Measurements from ENCODE around the gene ZCCHC9.
"Not testable (repeated sequence)": the region's sequence is repeated elsewhere in the genome, so short reads cannot be mapped to it uniquely, and the experiment has no call there.

The ZCCHC9 gene

GRCh38 chr5:81308836-81309235, 7.4 kb downstream of the ZCCHC9 start:
- DNase-seq (ENCODE audit: low read depth), result no peak

- no peak for DNase-seq (ENCODE audit: low read depth)
Observed at GRCh38 chr5:81310402-81311063, 9.1 kb downstream of the ZCCHC9 start.

DNA sequence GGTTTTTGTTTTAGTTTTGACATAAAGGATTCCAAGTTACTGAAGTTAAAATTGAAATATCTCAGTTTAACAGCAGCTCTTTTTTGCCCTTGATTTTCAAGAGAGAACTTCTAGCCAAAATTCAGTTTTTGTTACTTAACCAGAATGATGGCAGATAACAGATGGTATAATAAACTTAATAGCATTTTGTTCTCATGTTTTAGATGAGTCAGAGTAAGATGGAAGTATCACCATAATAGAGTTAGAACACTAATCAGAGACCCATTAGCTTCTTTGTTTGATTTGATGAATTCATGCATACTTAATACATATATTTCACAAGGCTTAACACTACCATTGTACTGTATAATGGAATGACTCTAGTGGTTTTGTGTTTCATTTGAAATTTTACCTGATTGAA, 11.9 kb downstream of the ZCCHC9 start:
- DNase-seq (ENCODE audit: low read depth), result no peak

DNA sequence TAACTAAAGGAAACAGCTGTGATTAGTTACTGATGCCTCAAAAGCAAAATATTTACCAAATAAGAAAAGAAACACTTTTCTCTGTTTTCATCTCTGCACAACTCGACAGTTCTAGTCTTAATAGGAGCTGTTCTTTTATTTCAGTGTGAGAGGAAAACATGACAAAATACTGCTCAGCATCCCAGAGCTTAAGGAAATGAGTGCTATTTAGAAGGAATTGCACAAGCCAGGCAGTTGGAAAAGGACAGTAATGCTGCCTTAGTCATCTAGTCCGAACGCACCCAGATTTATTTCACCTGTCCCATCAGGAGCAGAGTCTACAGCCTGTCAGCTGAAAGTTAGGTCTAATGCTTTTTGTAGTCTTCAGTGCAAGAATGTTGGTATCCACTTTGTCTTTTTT, 12.3 kb downstream of the ZCCHC9 start:
- DNase-seq (ENCODE audit: low read depth), result no peak

DNA sequence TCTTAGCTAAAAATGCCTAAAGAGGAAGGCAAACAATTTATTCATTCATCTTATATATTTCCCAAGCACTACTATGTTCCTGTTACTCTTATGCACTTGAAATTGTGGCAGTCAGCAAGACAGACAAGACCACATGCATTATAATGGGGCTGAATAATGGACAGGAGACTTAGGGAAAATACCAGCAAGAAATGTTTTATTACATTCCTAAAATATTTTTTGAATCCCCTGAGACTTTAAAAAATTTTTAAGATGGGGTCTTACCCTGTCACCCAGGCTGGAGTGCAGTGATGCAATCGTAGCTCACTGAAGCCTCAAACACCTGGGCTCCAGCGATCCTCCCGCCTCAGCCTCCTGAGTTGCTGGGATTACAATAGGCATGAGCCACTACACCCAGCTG, 13.2 kb downstream of the ZCCHC9 start:
- no peak for DNase-seq (ENCODE audit: low read depth)

DNA sequence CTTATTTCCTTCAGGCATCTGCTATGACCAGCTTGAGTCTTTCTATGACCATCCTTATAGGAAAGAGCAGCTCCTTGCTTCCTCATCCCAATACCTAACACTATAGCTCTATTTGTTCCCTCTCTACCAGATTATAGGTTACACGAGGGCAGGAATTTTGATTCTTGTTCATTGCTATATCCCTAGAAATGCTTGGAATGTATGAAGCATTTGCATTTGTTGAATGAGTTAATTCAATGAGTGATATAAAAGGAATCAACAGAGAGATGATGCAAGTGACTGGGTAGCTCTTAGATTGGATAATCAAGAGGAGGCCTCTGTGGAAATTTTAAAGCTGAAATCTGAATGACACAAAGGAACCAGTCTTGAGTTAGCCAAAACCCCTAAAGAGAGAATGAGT, 13.9 kb downstream of the ZCCHC9 start:
- peak; percentile 85 for DNase-seq (ENCODE audit: low read depth)

DNA sequence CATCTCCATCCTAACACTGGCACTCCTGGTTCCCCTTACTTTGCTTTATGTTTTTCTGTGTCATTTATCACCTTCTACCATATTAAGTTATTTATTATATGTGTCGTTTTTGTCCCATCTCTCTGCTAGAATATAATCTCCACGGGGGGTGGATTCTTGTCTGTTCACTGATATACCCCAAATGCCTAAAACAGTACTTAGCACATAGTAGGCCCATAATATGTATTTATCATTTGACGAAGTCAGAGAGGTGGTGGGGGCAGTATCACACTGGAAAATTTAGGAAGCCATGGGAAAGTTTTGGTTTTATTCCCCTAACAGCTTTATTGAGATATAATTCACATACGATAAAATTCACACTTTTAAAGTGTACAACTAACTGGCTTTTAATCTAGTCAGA, 14.4 kb downstream of the ZCCHC9 start:
- DNase-seq (ENCODE audit: low read depth), result no peak

DNA sequence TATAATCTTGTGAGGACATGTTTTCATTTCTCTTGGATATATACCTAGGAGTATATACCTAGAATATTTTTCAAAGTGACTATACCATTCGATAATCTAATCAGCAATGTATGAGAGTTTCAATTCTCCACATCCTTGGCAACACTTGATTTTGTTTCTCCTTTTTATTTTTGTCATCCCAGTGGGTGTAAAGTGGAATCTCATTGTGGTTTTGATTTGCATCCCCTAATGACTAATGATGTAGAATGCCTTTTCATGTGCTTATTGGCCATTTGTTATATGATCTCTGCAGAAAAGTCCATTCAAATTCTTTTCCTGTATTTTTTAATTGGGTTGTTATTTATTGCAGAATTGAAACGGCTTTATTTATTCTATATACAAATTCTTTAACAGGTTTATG, 15.2 kb downstream of the ZCCHC9 start:
- no peak for DNase-seq (ENCODE audit: low read depth)

DNA sequence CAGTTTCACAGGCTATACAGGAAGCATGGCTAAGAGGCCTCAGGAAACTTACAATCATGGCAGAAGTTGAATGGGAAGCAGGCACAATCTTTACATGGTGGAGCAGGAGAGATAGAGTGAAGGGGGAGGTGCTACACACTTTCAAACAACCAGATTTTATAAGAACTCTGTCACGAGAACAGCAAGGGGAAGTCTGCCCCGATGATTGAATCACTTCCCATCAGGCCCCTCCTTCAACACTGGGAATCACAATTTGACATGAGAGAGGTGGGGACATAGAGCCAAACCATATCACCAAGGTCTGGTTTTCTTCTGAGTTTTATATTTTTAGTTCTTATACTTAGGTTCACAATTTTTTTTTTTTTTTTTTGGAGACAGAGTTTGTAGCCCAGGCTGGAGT, 16.1 kb downstream of the ZCCHC9 start:
- no peak for DNase-seq (ENCODE audit: low read depth)

DNA sequence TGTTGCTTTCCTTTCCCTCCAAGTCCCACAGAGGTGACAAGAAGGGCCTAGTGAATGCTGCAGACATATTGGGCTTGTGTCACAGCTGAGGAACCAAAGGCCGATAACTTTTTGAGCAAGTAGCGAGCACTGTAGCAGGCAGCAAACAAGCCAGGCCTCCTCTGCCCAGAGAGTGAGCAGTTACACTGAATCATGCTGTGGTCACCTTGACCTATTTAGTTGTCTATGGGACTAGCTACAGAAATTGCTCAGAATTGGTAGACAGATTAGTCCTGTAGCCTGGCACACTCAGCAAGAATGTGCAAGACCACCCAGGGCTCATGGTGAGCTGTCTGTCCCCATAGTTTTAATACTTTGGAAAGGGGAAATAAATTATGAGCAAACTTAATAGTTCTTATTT, 25.2 kb downstream of the ZCCHC9 start:
- peak; percentile 23 for DNase-seq (ENCODE audit: low read depth)

DNA sequence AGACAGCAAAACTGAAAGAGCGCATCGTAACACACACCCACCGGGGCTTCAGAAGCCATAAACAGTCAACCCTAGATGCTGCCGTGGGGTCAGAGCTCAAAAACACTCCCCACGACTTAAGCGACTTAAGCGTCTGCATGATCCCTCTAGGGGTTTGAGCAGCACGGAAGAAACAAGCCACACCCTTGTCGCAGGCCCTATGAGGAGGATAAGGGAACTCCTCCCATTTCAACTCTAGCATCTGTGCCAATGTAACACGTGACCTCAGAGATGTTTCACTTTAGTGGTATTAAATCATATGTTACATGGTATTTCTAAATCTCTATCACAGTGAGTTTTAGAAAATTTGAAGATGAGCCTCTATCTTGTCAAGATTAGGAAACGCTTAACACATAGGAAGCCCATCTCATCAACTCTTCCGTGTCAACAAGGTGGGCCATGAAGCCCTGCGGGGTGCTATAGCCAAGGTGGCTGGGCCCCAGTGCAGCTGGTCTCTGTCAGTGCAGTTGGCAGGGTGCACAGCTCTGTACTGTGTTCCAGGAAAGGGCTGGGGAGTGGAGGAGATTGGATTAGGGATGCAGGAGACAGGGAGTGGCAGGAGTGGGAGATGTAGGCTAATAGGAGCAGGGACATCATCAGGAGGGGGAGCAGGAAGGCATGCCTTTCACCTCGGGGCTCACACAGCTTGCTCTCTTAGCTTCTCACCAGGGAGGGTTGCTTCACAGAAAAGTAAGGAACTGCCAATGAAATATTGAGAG, 33.1 kb downstream of the ZCCHC9 start:
- no peak for DNase-seq (ENCODE audit: low read depth)

DNA sequence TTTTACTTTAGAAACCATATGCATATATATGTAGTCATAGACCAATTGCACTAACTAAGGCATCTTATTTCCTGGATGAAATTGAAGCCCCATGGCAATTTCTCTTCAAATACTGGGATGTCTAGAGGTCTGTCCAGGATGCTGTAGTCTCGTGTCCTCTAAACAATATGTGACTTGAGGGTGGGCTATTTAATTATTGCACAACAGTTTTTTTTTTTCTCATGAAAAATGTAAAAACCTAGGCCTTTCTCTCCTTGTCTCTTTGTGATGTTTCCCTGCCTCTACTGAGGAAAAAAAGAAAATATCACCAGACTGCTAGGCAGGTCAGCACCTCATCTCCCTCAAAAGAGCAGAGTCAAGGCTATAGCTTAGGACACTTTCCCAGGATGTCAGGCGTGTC, 34.6 kb downstream of the ZCCHC9 start:
- no peak for DNase-seq (ENCODE audit: low read depth)

DNA sequence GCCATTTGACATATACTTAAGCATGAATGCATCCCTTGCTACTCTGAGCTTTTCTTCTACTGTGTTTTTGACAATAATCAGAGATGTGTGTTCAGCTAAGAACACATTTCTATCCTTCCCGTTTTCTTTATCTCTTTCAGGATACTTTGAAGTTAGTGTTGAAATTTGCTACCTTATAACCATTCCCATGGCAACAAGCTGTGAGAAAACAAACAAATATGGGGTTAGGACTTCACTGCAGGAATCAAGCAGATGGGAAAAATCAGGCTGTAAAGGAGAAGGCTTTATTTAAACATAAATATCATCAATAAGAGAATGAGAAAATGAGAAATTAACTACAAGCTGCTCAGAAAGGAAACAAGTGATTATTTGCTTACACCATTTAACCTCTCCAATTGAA, 35.2 kb downstream of the ZCCHC9 start:
- DNase-seq (ENCODE audit: low read depth), result no peak

GRCh38 chr5:81337803-81338202, 36.4 kb downstream of the ZCCHC9 start:
- DNase-seq (ENCODE audit: low read depth), result no peak

DNA sequence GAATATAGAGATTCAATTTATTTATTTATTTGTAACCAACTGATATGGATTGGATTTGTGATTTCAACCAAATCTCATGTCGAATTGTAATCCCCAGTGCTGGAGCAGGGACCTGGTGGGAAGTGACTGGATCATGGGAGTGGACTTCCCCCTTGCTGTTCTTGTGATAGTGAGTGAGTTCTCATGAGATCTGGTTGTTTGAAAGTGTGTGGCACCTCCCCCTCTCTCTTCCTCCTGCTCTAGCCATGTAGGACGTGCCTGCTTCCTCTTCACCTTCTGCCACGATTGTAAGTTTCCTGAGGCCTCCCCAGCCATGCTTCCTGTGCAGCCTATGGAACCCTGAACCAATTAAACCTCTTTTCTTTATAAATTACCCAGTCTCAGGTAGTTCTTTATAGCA, 36.8 kb downstream of the ZCCHC9 start:
- DNase-seq (ENCODE audit: low read depth), result not testable (repeated sequence)

DNA sequence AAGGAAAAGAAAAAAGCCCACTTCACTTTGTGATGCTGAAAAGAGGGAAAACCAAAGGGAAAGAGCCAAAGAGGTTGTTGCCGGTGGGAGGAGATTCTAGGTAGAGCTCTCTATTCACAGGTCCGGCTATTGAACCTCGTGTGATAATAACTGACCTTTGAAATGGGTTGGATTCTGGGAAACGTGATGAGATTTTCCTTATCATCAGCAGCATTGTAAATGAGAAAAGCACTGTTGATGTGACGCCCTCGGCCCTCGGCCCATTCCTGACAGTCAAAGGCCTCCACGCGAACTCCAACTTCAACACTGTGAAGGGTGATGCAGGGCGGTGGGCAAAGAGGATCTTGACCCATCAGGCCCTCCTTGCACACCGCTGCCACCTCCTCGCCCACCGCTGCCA, 43.3 kb downstream of the ZCCHC9 start:
- no peak for DNase-seq (ENCODE audit: low read depth)

- DNase-seq (ENCODE audit: low read depth), result no peak
Observed at GRCh38 chr5:81345411-81346003, 44.1 kb downstream of the ZCCHC9 start.

DNA sequence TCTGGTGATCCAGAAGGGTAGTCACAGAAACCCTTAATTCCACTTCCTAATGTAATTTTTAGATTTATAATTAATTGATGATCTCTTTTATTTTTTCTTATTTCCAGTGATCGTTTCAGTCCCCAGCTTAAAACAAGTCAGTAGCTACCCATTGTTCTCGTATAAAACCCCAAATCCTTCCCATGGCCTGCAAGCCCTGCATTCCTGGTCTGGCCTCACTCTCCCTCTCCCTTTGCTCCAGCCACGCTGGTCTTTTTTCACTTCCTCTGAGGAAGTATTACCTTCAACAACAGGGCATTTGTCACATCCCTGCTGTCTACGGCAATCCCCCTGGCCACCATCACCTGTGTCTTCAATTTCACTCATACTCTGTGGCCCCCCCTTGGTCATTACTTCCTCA, 47.8 kb downstream of the ZCCHC9 start:
- no peak for DNase-seq (ENCODE audit: low read depth)

DNA sequence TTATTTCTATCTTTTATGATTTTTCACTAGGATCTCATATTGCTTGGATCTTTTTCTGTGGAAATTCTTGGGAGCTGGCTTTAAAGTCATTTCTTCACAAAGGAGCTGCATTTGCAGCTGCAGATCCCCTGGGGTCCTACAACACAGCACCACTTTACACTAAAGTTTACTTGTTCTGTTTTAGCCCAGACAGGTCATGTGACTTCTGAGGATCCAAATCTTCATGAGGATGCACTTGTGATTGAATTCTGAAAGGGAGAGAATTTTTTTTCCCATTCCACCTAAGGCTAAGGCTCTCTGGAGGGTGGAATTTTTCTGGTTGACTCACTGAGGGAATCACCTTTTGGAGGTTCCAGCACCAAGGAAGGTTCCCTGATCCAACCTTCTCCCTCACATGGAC, 49.1 kb downstream of the ZCCHC9 start:
- DNase-seq (ENCODE audit: low read depth), result no peak

DNA sequence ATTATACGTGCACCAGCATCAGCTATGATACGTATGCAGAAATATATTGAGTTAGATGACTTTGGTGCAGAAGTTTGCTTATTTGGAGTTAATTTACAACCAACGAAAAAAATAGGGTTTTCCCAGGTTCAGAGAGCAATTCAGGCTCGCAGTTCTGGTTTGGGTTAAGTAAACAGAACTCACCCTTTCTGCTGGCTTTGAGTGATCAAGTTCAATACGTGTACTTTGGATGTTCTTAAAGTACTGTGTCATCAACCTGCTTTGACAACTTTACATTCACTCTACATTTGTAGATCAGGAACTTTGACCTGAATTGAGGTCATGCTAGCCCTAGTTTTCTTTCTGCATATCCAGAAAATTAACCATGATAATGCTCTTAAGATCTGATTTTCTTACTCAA, 51.8 kb downstream of the ZCCHC9 start:
- no peak for DNase-seq (ENCODE audit: low read depth)

DNA sequence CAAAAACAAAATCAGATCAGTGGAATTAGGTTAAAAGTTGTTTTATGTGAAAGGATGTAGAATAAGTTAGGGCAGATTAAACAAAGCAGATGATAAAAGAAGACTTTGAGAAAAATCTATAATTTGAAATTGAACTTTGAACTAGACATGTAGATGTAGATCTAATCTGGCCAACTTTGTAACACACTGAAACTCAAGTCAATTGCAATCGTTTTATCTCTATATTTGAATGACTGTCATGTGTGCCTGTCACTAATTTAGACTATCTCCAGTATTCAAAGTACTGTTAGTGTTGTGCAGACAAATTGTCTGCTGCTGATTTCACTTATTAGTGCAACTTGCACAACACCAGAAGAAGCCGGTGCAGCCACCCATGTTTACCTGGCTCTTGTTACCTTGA, 52.7 kb downstream of the ZCCHC9 start:
- DNase-seq (ENCODE audit: low read depth), result no peak

- DNase-seq (ENCODE audit: low read depth), result no peak
Observed at GRCh38 chr5:81355291-81356251, 54.2 kb downstream of the ZCCHC9 start.

Measured in iris pigment epithelial cell (primary cell).